ENCODE data around the gene RNF224.

GRCh38 chr9:137228506-137228967 lies 1.2 kb downstream of the RNF224 start:
- TF ChIP-seq ATF4 (CRISPR knock-in tag; IDR thresholded peaks at IDR 0.05), result no peak
- no peak for TF ChIP-seq SNAPC2 (CRISPR knock-in tag; IDR thresholded peaks at IDR 0.05)
- no peak for TF ChIP-seq RELA (CRISPR knock-in tag; IDR thresholded peaks at IDR 0.05)
- TF ChIP-seq HNF4A (CRISPR knock-in tag; IDR thresholded peaks at IDR 0.05), result no peak
- no peak for TF ChIP-seq TBP (CRISPR knock-in tag; IDR thresholded peaks at IDR 0.05)
- TF ChIP-seq HIC2 (CRISPR knock-in tag; IDR thresholded peaks at IDR 0.05; ENCODE audit: low read depth), result no peak
- no peak for TF ChIP-seq RAD21 (CRISPR knock-in tag; IDR thresholded peaks at IDR 0.05)
- no peak for TF ChIP-seq DZIP1 (CRISPR knock-in tag; IDR thresholded peaks at IDR 0.05)
- no peak for TF ChIP-seq ESRRA (CRISPR knock-in tag; IDR thresholded peaks at IDR 0.05; ENCODE audit: low read depth)
- no peak for TF ChIP-seq HDAC6 (IDR thresholded peaks at IDR 0.05; ENCODE audit: low read depth, low read length)
- TF ChIP-seq MAFK (conservative IDR thresholded peaks at IDR 0.05 in 1 of 2, IDR thresholded peaks at IDR 0.05 in 1 of 2; ENCODE audit: low read length in 2 of 2), result no peak
- TF ChIP-seq KDM4B (CRISPR knock-in tag; IDR thresholded peaks at IDR 0.05), result no peak
- 0 out of 2 replicates have a peak, but pooled peaks have one; percentile 67 for TF ChIP-seq ARID2 (CRISPR knock-in tag; IDR thresholded peaks at IDR 0.05; ENCODE audit: borderline replicate concordance)
